Testis (tissue), 3 donors: ENCODE measurements around the gene SDK1. TPM values are rescaled to one million over a fixed set of nuclear protein-coding genes. Genes with fewer than 3 reads are reported as not detected.
"Not testable (repeated sequence)": the region's sequence is repeated elsewhere in the genome, so short reads cannot be mapped to it uniquely, and the experiment has no call there.

Source experiments
- DNase-seq: peaks from one replicate; pipeline ENCODE4 v3.0.0-alpha.2; 2019
- H3K27ac ChIP-seq, 2 donors: fragments of 200-600 bp; sonication (generic); one replicate each; pipeline ENCODE4 v1.5.1; 2019
- H3K27me3 ChIP-seq: fragments of 200-600 bp; sonication (generic); one replicate; pipeline ENCODE4 v1.5.1; 2019
- H3K36me3 ChIP-seq: fragments of 200-600 bp; sonication (generic); one replicate; pipeline ENCODE4 v1.5.1; 2017; ENCODE audit warnings: low read depth; ENCODE audit errors: missing control alignments
- H3K4me1 ChIP-seq: fragments of 200-600 bp; sonication (generic); one replicate; pipeline ENCODE4 v1.5.1; 2019
- H3K4me3 ChIP-seq, 2 donors: fragments of 200-600 bp; sonication (generic); one replicate each; pipeline ENCODE4 v1.5.1; 2017 to 2019
- H3K9me3 ChIP-seq: fragments of 200-600 bp; sonication (generic); one replicate; pipeline ENCODE4 v1.5.1; 2017
- POLR2A ChIP-seq: fragments of 450-650 bp; IDR thresholded peaks from one replicate; pipeline ENCODE4 v1.6.1; 2017; ENCODE audit warnings: antibody characterized with exemption, mild to moderate bottlenecking, moderate library complexity
- WGBS, 2 donors: methylation state at CpG; one replicate each; pipeline ENCODE4 v1.1.5; 2018; 5-methylcytosine and 5-hydroxymethylcytosine counted together
- intact Hi-C: fragments of 100-400 bp; cut with DNase I; formaldehyde crosslinking; loops from one replicate; pipeline ENCODE4 v1.15.1; 2023; ENCODE audit warnings: low total_unique reads
- polyA plus RNA-seq: library from polyadenylated mRNA; stranded (reverse); fragments of 350-450 nt; fragmentation: Illumina TruSeq; extraction: RNeasy Lipid Tissue Mini Kit (QIAGEN cat#74804); gene quantifications from one replicate; pipeline ENCODE4 v1.2.3, GENCODE V29; 2014; ENCODE audit warnings: low read depth, low replicate concordance; ENCODE audit not compliant: insufficient read depth
- total RNA-seq, 2 donors: library from RNA; depleted of rRNA; stranded (reverse); fragments of >200 nt; gene quantifications; one replicate each; pipeline ENCODE4 v1.2.3, GENCODE V29; 2016
- TF ChIP-seq, protein P1 (sequence below), 3 experiments: fragments of 450-650 bp in 2 of 3; fragments of 200-600 bp in 1 of 3; sonication (generic) in 1 of 3; IDR thresholded peaks; one replicate each; pipeline ENCODE4 v1.5.1; 2016 to 2019; ENCODE audit warnings: antibody characterized with exemption in 3 of 3, mild to moderate bottlenecking in 2 of 3, moderate library complexity in 1 of 3

The SDK1 gene
- total and polyA plus RNA-seq, 3 donors from 2014 or later = 20.0 to 36.2 (median 24.9) TPM

DNA sequence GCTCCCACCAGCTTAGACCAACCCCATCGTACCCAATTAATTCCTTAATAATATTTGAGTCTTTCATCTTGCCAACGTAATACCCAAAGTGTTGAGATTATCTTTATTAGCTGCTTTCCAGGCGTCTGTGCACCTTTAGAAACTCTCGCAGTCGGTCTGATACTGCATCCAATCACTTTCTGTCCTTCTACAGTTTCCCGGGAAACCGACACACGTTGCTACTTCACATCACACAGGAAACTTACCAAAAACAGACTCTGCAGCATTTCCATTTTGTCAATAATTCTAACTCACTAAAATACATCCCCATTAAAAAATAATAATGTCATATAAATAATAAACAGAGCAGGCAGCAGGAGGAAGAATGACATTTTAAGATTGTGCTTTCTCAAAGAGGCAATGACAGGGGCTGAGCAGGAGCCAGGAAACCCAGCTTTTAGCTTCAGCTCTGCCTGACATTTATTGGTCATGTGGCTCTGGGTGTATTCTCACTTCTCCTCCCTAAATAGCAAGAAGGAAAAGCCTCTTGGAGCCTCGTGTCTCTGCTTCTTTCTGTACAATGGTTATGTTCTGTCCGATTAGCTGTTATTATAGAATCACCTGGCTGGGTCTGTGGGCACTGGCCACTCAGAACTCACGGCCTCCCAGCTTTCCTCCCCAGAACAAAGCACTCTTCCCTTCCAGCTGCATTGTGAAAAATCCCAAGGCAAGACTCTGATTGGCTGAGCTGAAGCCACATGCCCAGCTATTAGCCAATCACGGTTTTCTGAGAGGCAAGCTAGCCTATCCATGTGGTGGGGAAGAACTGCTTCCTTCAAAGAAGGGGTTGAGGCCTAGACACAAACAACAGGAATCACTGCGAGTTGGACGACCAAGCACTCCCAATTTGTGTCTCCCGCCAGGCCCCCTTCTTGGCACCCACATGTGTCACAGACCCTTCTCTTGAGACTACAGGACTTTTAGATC is 956.4 kb downstream of the SDK1 start:
- H3K27me3 ChIP-seq = no peaks in the 10 kb centered on the region

GRCh38 chr7:4260116-4260515 is 959.1 kb downstream of the SDK1 start:
- H3K9me3 ChIP-seq, H3K4me1 ChIP-seq, H3K36me3 ChIP-seq, DNase-seq, intact Hi-C loops, H3K27ac ChIP-seq, H3K27me3 ChIP-seq, H3K4me3 ChIP-seq: not testable (repeated sequence)
- 92 to 95% methylated on average over 12 to 15 of the region's 15 CpGs for WGBS, 2 donors

More for the DNA sequence above, 956.4 kb downstream of the SDK1 start:
- DNase-seq = no peak
- WGBS, 2 donors = 87 to 90% methylated on average over 15 of the region's 15 CpGs
- Histone ChIP-seq H3K4me1 (no peaks in the 10 kb centered on the region), H3K4me3 (no peak overlapping the region), H3K9me3 (no peaks in the 10 kb centered on the region), H3K27ac (no peak overlapping the region), H3K36me3 (no peaks in the 10 kb centered on the region)
- intact Hi-C loops = no loop called here
- TF ChIP-seq, protein P1, sequence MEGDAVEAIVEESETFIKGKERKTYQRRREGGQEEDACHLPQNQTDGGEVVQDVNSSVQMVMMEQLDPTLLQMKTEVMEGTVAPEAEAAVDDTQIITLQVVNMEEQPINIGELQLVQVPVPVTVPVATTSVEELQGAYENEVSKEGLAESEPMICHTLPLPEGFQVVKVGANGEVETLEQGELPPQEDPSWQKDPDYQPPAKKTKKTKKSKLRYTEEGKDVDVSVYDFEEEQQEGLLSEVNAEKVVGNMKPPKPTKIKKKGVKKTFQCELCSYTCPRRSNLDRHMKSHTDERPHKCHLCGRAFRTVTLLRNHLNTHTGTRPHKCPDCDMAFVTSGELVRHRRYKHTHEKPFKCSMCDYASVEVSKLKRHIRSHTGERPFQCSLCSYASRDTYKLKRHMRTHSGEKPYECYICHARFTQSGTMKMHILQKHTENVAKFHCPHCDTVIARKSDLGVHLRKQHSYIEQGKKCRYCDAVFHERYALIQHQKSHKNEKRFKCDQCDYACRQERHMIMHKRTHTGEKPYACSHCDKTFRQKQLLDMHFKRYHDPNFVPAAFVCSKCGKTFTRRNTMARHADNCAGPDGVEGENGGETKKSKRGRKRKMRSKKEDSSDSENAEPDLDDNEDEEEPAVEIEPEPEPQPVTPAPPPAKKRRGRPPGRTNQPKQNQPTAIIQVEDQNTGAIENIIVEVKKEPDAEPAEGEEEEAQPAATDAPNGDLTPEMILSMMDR (IDR thresholded peaks at IDR 0.05) = no peak
- no peak for TF ChIP-seq POLR2A

GRCh38 chr7:4260867-4261600 is 960.0 kb downstream of the SDK1 start:
- intact Hi-C loops = no loop called here
- Histone ChIP-seq H3K4me1 (no peaks in the 10 kb centered on the region), H3K27me3 (no peaks in the 10 kb centered on the region), H3K4me3 (no peak overlapping the region), H3K36me3 (no peaks in the 10 kb centered on the region), H3K9me3 (no peaks in the 10 kb centered on the region), H3K27ac (no peak overlapping the region)
- TF ChIP-seq, protein P1 (IDR thresholded peaks at IDR 0.05) = no peak
- 53 to 63% methylated on average over 6 to 18 of the region's 19 CpGs for WGBS, 2 donors
- no peak for DNase-seq

GRCh38 chr7:4261601-4261960 is 960.5 kb downstream of the SDK1 start:
- TF ChIP-seq POLR2A = no peak
- TF ChIP-seq, protein P1 (IDR thresholded peaks at IDR 0.05) = no peak
- WGBS, 2 donors = 59 to 62% methylated on average over 9 to 11 of the region's 11 CpGs
- Histone ChIP-seq H3K4me1 (no peaks in the 10 kb centered on the region), H3K9me3 (no peaks in the 10 kb centered on the region), H3K27ac (no peak overlapping the region), H3K36me3 (no peaks in the 10 kb centered on the region), H3K27me3 (no peaks in the 10 kb centered on the region), H3K4me3 (no peak overlapping the region)
- no peak for DNase-seq
- intact Hi-C loops = no loop called here

GRCh38 chr7:4264206-4264605 is 963.2 kb downstream of the SDK1 start:
- H3K27ac ChIP-seq, DNase-seq, H3K4me1 ChIP-seq, intact Hi-C loops, H3K4me3 ChIP-seq, H3K9me3 ChIP-seq, H3K27me3 ChIP-seq, H3K36me3 ChIP-seq: not testable (repeated sequence)
- 95 to 96% methylated on average over 23 to 25 of the region's 25 CpGs for WGBS, 2 donors
